Measurements from ENCODE around the gene KIF5A.

The KIF5A gene

GRCh38 chr12:57577981-57578758 lies 28.3 kb downstream of the KIF5A start:
- DNase-seq (ENCODE audit: low spot score) = no peak
- no peak for TF ChIP-seq CTCF (IDR thresholded peaks at IDR 0.05; ENCODE audit: borderline replicate concordance, control extremely low read depth, extremely low read depth, insufficient read depth, missing control alignments)
- in situ Hi-C loops (cut with MboI; ENCODE audit: low sequenced_read_pairs, unreplicated experiment) = no loop called here

- DNase-seq (ENCODE audit: low spot score) = no peak
- no peak for TF ChIP-seq CTCF (IDR thresholded peaks at IDR 0.05; ENCODE audit: borderline replicate concordance, control extremely low read depth, extremely low read depth, insufficient read depth, missing control alignments)
- in situ Hi-C loops (cut with MboI; ENCODE audit: low sequenced_read_pairs, unreplicated experiment) = no loop called here
Observed at GRCh38 chr12:57579011-57579410, 29.2 kb downstream of the KIF5A start.

GRCh38 chr12:57579677-57580465 lies 30.0 kb downstream of the KIF5A start:
- DNase-seq (ENCODE audit: low spot score) = no peak
- no peak for TF ChIP-seq CTCF (IDR thresholded peaks at IDR 0.05; ENCODE audit: borderline replicate concordance, control extremely low read depth, extremely low read depth, insufficient read depth, missing control alignments)
- in situ Hi-C loops (cut with MboI; ENCODE audit: low sequenced_read_pairs, unreplicated experiment) = no loop called here

GRCh38 chr12:57580466-57580795 lies 30.6 kb downstream of the KIF5A start:
- in situ Hi-C loops (cut with MboI; ENCODE audit: low sequenced_read_pairs, unreplicated experiment) = no loop called here
- no peak for DNase-seq (ENCODE audit: low spot score)
- TF ChIP-seq CTCF (IDR thresholded peaks at IDR 0.05; ENCODE audit: borderline replicate concordance, control extremely low read depth, extremely low read depth, insufficient read depth, missing control alignments) = no peak

- in situ Hi-C loops (cut with MboI; ENCODE audit: low sequenced_read_pairs, unreplicated experiment) = no loop called here
- TF ChIP-seq CTCF (IDR thresholded peaks at IDR 0.05; ENCODE audit: borderline replicate concordance, control extremely low read depth, extremely low read depth, insufficient read depth, missing control alignments) = no peak
- DNase-seq (ENCODE audit: low spot score) = no peak
Observed at GRCh38 chr12:57581802-57582201, 32.0 kb downstream of the KIF5A start.

- no peak for TF ChIP-seq CTCF (IDR thresholded peaks at IDR 0.05; ENCODE audit: borderline replicate concordance, control extremely low read depth, extremely low read depth, insufficient read depth, missing control alignments)
- no peak for DNase-seq (ENCODE audit: low spot score)
- in situ Hi-C loops (cut with MboI; ENCODE audit: low sequenced_read_pairs, unreplicated experiment) = no loop called here
Observed at GRCh38 chr12:57582440-57582839, 32.6 kb downstream of the KIF5A start.
